T follicular helper cell (primary cell): Measurements from ENCODE around the gene DIP2B.

ENCODE experiments used
- DNase-seq: peaks from one replicate; pipeline ENCODE4 v3.0.0-alpha.2; 2020; ENCODE audit warnings: low read depth

The DIP2B gene

GRCh38 chr12:50636505-50636904, 131.7 kb downstream of the DIP2B start:
- no peak for DNase-seq

- no peak for DNase-seq
These were observed 133.2 kb downstream of the DIP2B start for GRCh38 chr12:50637870-50638481.

GRCh38 chr12:50638482-50638880, 133.7 kb downstream of the DIP2B start:
- DNase-seq: no peak

GRCh38 chr12:50639721-50640120, 134.9 kb downstream of the DIP2B start:
- no peak for DNase-seq

GRCh38 chr12:50640321-50640939, 135.6 kb downstream of the DIP2B start:
- DNase-seq: no peak

- no peak for DNase-seq
These were observed 136.8 kb downstream of the DIP2B start for GRCh38 chr12:50641566-50641965.

GRCh38 chr12:50642035-50642451, 137.3 kb downstream of the DIP2B start:
- no peak for DNase-seq

- DNase-seq: no peak
These were observed 138.0 kb downstream of the DIP2B start for GRCh38 chr12:50642761-50643160.

- no peak for DNase-seq
These were observed 142.2 kb downstream of the DIP2B start for GRCh38 chr12:50647031-50647430.

- no peak for DNase-seq
These were observed 142.7 kb downstream of the DIP2B start for GRCh38 chr12:50647479-50647878.

GRCh38 chr12:50650285-50650684, 145.5 kb downstream of the DIP2B start:
- no peak for DNase-seq

GRCh38 chr12:50655374-50655921, 150.7 kb downstream of the DIP2B start:
- no peak for DNase-seq

- no peak for DNase-seq
These were observed 154.5 kb downstream of the DIP2B start for GRCh38 chr12:50659260-50659659.

GRCh38 chr12:50659690-50660424, 155.1 kb downstream of the DIP2B start:
- no peak for DNase-seq

- DNase-seq: no peak
These were observed 155.6 kb downstream of the DIP2B start for GRCh38 chr12:50660425-50660822.

- DNase-seq: no peak
These were observed 156.7 kb downstream of the DIP2B start for GRCh38 chr12:50661300-50662115.

- DNase-seq: no peak
These were observed 157.3 kb downstream of the DIP2B start for GRCh38 chr12:50662116-50662510.

GRCh38 chr12:50665170-50665569, 160.4 kb downstream of the DIP2B start:
- no peak for DNase-seq

GRCh38 chr12:50665609-50666008, 160.8 kb downstream of the DIP2B start:
- DNase-seq: no peak

GRCh38 chr12:50666023-50666422, 161.2 kb downstream of the DIP2B start:
- no peak for DNase-seq

- DNase-seq: no peak
These were observed 167.4 kb downstream of the DIP2B start for GRCh38 chr12:50672158-50672557.

GRCh38 chr12:50676756-50677155, 172.0 kb downstream of the DIP2B start:
- no peak for DNase-seq
